Choroid plexus epithelial cell (primary cell): Measurements from ENCODE around the gene PRTN3.

Experiments used
- DNase-seq: peaks from one replicate; pipeline ENCODE4 v3.0.0-alpha.2; 2010; ENCODE audit warnings: low read depth
- H3K4me3 ChIP-seq: 2 replicates; pipeline ENCODE4 v1.5.1; 2011; ENCODE audit warnings: low read depth, mild to moderate bottlenecking, control low read depth, low read length, moderate library complexity
- TF ChIP-seq, protein P1 (sequence below): conservative IDR thresholded peaks from 2 replicates; pipeline ENCODE4 v1.5.1; 2011; ENCODE audit warnings: low read depth, mild to moderate bottlenecking, control low read depth, inconsistent platforms, low read length, moderate library complexity

PRTN3 gene

DNA sequence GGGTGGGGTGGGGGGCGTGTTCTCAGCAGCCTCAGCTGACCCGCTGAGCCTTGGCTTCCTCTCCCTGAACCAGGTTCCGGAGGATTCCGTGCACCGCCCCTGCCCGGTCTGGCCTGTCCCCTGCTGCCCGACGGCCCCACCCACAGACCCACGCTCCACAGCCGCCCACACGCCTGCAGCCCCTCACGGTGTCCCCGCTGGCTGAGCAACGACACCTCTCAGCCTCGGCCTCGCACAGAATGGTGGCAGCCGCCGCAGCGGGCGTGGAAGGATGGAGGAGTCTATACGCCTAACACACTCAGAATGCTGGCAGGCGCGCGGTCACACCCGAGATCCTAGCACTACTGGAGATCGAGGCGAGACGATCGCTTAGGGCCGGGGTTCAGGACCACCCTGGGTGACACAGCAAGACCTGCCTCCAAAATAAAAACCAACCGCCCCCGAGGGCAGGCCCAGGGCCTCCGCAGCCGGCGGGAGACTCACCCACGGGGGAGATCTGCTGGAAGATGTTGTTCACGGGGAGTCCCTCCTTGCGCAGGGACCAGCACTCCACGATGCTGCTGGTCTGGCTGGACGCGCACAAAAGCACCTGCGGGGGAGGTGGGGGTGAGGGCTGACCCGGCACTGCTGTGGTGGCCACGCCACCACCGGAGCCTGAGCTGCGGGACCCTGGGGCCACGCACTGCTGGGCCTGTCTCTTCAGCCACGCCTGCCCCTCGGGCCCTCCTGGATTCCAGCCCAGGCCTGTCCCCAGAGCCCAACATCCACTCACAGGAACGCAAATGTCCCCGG, 43.8 kb downstream of the PRTN3 start:
- TF ChIP-seq, protein P1, sequence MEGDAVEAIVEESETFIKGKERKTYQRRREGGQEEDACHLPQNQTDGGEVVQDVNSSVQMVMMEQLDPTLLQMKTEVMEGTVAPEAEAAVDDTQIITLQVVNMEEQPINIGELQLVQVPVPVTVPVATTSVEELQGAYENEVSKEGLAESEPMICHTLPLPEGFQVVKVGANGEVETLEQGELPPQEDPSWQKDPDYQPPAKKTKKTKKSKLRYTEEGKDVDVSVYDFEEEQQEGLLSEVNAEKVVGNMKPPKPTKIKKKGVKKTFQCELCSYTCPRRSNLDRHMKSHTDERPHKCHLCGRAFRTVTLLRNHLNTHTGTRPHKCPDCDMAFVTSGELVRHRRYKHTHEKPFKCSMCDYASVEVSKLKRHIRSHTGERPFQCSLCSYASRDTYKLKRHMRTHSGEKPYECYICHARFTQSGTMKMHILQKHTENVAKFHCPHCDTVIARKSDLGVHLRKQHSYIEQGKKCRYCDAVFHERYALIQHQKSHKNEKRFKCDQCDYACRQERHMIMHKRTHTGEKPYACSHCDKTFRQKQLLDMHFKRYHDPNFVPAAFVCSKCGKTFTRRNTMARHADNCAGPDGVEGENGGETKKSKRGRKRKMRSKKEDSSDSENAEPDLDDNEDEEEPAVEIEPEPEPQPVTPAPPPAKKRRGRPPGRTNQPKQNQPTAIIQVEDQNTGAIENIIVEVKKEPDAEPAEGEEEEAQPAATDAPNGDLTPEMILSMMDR: no peak
- no peak for DNase-seq
- H3K4me3 ChIP-seq: no peak overlapping the region

DNA sequence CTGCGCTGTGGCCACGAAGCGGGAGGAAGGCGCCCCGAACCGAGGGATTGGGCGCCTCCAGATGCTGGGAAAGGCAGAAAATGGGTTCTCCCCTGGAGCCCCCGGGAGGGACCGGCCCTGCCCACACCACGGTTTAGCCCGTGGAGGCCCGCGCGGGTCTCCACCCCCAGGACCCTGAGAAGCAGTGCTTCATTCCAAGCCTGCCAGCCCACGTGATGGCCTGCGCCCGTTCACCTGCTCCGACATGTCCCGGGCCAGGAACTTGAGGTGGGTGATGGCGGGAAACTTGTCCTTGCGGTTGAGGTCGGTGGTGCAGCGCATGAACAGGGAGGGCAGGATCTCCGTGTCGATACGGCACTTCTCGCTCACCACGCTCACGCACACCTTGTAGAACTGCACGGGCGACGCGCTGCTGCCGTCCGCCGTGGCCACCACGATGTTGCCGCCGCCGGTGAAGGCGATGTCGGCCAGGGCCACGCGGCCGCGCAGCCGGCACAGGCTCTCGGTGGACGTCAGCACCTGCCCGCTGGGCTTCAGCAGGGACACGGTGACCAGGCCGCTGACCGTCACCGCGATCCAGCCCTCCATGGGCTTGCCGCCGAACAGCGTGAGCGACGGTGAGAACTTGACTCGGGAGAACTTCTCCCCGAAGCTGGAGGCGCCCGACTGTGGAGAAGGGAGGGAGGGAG, 44.9 kb downstream of the PRTN3 start:
- no peak overlapping the region for H3K4me3 ChIP-seq
- no peak for DNase-seq
- TF ChIP-seq, protein P1: no peak

DNA sequence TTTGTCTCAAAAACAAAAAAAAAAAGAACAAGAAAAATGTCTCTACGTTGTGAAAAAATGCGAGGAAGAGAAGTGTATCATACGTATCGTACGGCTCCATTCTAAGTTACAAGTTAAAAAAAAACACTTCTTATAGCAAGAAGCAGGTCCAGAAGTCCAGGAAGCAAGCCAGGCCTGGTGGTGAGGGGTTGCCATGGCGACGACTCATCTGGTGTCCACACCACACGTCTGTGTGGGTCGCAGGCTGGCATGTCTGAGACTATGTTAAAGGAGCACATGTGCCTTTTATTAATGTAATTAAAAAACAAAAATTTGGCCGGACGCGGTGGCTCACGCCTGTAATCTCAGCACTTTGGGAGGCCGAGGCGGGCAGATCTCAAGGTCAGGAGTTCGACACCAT, 46.3 kb downstream of the PRTN3 start:
- TF ChIP-seq, protein P1: no peak
- no peak overlapping the region for H3K4me3 ChIP-seq
- peak; percentile 65 for DNase-seq

DNA sequence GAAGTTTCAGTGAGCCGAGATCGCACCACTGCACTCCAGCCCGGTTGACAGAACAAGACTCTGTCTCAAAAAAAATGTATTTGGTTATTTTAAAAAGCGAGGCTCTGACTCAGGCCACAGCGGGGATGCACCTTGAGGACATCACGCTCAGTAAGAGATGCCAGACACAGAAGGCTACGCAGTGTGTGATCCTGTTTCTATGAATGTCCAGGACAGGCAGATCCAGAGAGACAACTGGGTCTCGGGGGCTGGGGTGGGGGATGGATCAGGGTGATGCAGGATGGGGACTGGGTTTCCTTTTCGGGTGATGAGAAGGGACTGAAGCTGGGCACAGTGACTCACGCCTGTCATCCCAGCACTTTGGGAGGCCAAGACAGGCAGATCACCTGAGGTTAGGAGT, 46.8 kb downstream of the PRTN3 start:
- H3K4me3 ChIP-seq: no peak overlapping the region
- no peak for DNase-seq
- TF ChIP-seq, protein P1: no peak

DNA sequence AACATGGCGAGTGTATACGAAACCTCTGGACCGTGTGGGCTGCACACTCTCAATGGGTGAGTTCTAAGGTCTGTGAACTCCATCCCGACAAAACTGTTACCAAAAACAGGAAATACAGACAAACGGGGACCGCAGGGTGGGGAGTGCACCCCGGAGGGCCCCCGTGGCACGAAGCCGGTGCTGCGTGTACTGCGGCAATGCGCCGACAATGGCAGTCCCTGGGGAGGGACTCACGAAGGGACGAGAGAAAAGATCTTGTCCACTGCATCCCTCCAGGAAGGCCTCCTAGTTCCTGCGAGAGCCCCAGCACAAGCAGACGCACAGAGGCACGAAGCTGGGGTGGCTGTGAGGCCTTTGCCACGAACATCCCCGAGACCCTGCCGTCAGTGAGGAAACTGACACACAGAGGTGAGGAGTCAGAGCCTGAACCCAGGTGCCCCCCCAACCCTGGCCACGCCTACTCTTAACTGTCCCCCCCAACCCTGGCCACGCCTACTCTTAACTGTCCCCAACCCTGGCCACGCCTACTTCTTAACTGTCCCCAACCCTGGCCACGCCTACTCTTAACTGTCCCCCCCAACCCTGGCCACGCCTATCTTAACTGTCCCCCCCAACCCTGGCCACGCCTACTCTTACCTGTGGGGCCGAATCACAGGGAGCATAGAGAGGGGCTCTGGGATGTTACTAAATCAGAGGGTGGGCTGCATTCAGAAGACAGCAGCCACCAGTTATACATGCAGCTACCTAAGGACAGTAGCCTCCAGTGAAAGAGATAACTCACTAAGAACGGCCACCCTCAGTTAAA, 48.0 kb downstream of the PRTN3 start:
- DNase-seq: no peak
- no peak overlapping the region for H3K4me3 ChIP-seq

DNA sequence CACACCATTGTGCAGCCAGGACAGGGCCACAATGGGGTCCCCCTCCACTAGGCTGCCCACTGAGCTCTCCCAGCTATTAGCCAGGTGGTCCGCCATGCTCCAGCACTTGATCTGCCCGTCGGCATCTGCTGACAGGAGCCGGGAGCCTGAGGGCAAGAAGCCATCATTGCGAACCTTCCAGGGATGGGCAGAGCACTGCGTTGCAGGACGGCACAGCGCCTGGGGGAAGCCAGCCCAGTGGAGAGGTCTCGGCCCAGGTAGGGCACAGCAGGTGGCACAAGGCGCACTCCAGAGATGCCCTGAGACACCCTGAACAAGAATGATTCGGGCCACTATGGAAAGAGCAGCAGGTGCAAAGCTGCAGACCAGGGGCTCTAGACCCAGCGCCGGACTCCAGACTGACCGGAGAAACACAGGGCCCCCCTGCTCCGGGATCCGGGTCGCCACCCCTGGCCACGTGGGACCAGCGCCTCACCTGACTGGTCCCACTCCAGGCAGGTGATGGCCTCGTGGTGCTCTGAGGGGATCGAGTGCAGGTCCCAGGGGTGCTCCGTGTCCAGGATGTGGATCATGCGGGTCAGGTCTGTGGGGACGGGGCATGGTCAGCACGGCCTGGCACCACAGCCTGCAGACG, 49.0 kb downstream of the PRTN3 start:
- no peak for DNase-seq
- H3K4me3 ChIP-seq: no peak overlapping the region
- TF ChIP-seq, protein P1: no peak

More for the DNA sequence above, 48.0 kb downstream of the PRTN3 start:
- TF ChIP-seq, protein P1: no peak
